GM23338 (cell line): Measurements from ENCODE around the gene PSMG4.

Source experiments
- CREB1 ChIP-seq: fragments of 250-450 bp; sonication (Bioruptor Pico); IDR thresholded peaks from 2 replicates; pipeline ENCODE4 v1.5.0; 2020; ENCODE audit warnings: low read depth, mild to moderate bottlenecking, moderate library complexity
- CTCF ChIP-seq, 2 experiments: fragments of 200-600 bp in 1 of 2; sonication (generic) in 1 of 2; conservative IDR thresholded peaks; 2 replicates each; pipeline versions ENCODE4 v1.5.1 to v1.6.1; 2016 to 2017; ENCODE audit warnings: antibody characterized with exemption in 2 of 2, low read depth in 2 of 2, mild to moderate bottlenecking in 2 of 2, moderate library complexity in 1 of 2
- ETS1 ChIP-seq: IDR thresholded peaks from 2 replicates; pipeline ENCODE4 v1.6.1; 2016; ENCODE audit warnings: antibody characterized with exemption
- EZH2 ChIP-seq: fragments of 200-600 bp; sonication (generic); IDR thresholded peaks from one replicate; pipeline ENCODE4 v1.8.0; 2017; ENCODE audit warnings: antibody characterized with exemption, mild to moderate bottlenecking, low read depth; ENCODE audit not compliant: unreplicated experiment
- EZH2phosphoT487 ChIP-seq: fragments of 200-600 bp; sonication (generic); IDR thresholded peaks from one replicate; pipeline ENCODE4 v1.8.1; 2018; ENCODE audit warnings: antibody characterized with exemption; ENCODE audit not compliant: unreplicated experiment
- POLR2AphosphoS5 ChIP-seq: IDR thresholded peaks from 2 replicates; pipeline ENCODE4 v1.6.1; 2016; ENCODE audit warnings: antibody characterized with exemption, low read depth
- REST ChIP-seq: IDR thresholded peaks from one replicate; pipeline ENCODE4 v1.6.1; 2018; ENCODE audit warnings: antibody characterized with exemption; ENCODE audit not compliant: unreplicated experiment

- TF ChIP-seq CTCF (conservative IDR thresholded peaks at IDR 0.05; ENCODE audit: low read depth in 2 of 2) (no peak), POLR2AphosphoS5 (no peak), ETS1 (no peak), EZH2phosphoT487 (no peak), REST (no peak), EZH2 (no peak), CREB1 (CRISPR knock-in tag) (no peak)
These were observed 13.5 kb upstream of the PSMG4 start for GRCh38 chr6:3245216-3245615.
